Measurements from ENCODE around the gene ARHGAP6.

Gene ARHGAP6

GRCh38 chrX:11103006-11103405, 562.7 kb downstream of the ARHGAP6 start:
- no peak for TF ChIP-seq CTCF (IDR thresholded peaks at IDR 0.05; ENCODE audit: low read depth, low read length)
- no peak overlapping the region for H3K4me3 ChIP-seq (ENCODE audit: low read depth, low read length)

- TF ChIP-seq CTCF (IDR thresholded peaks at IDR 0.05; ENCODE audit: low read depth, low read length), result peak; percentile 27
These were observed 565.3 kb downstream of the ARHGAP6 start for GRCh38 chrX:11100281-11101035.

GRCh38 chrX:11099465-11099864, 566.3 kb downstream of the ARHGAP6 start:
- H3K4me3 ChIP-seq (ENCODE audit: low read depth, low read length), result no peak overlapping the region
- no peak for TF ChIP-seq CTCF (IDR thresholded peaks at IDR 0.05; ENCODE audit: low read depth, low read length)

More at GRCh38 chrX:11100281-11101035, 565.3 kb downstream of the ARHGAP6 start:
- no peak overlapping the region for H3K4me3 ChIP-seq (ENCODE audit: low read depth, low read length)

- no peak for TF ChIP-seq CTCF (IDR thresholded peaks at IDR 0.05; ENCODE audit: low read depth, low read length)
- no peak overlapping the region for H3K4me3 ChIP-seq (ENCODE audit: low read depth, low read length)
These were observed 567.8 kb downstream of the ARHGAP6 start for GRCh38 chrX:11097933-11098332.

- TF ChIP-seq CTCF (IDR thresholded peaks at IDR 0.05; ENCODE audit: low read depth, low read length), result no peak
These were observed 575.9 kb downstream of the ARHGAP6 start for GRCh38 chrX:11089802-11090201.

More at GRCh38 chrX:11089802-11090201, 575.9 kb downstream of the ARHGAP6 start:
- no peak overlapping the region for H3K4me3 ChIP-seq (ENCODE audit: low read depth, low read length)
